Superior temporal gyrus (tissue), 1 donor: Measurements from ENCODE around the gene HEATR5B.

ENCODE experiments used
- DNase-seq: peaks from one replicate; pipeline ENCODE4 v3.0.0-alpha.2; 2016; ENCODE audit errors: extremely low spot score

The HEATR5B gene

GRCh38 chr2:37083873-37084794, at the start of gene HEATR5B, which contains the start of gene GPATCH11:
TSS of gene HEATR5B (minus strand) at chr2:37084372. CDS start at chr2:37083414, 958 bp downstream.
TSS of gene GPATCH11 (plus strand) at chr2:37084518. CDS start at chr2:37088382, 3,864 bp downstream.
- DNase-seq: peak; percentile 98

GRCh38 chr2:37132914-37133313, 48.7 kb upstream of the HEATR5B start:
- DNase-seq: no peak

- no peak for DNase-seq
Observed at GRCh38 chr2:37125416-37125815, 41.2 kb upstream of the HEATR5B start.

GRCh38 chr2:37119157-37119556, 35.0 kb upstream of the HEATR5B start:
- no peak for DNase-seq

GRCh38 chr2:37117566-37117965, 33.4 kb upstream of the HEATR5B start:
- no peak for DNase-seq

- no peak for DNase-seq
Observed at GRCh38 chr2:37111958-37112357, 27.8 kb upstream of the HEATR5B start.

GRCh38 chr2:37110306-37111212, 26.4 kb upstream of the HEATR5B start:
- DNase-seq: no peak

GRCh38 chr2:37109523-37109922, 25.4 kb upstream of the HEATR5B start:
- DNase-seq: no peak

- DNase-seq: no peak
Observed at GRCh38 chr2:37105150-37105549, 21.0 kb upstream of the HEATR5B start.

GRCh38 chr2:37104178-37104577, 20.0 kb upstream of the HEATR5B start:
- DNase-seq: no peak

- no peak for DNase-seq
Observed at GRCh38 chr2:37102588-37102987, 18.4 kb upstream of the HEATR5B start.

GRCh38 chr2:37100054-37100453, 15.9 kb upstream of the HEATR5B start:
- DNase-seq: no peak

- no peak for DNase-seq
Observed at GRCh38 chr2:37098416-37099118, 14.4 kb upstream of the HEATR5B start.

GRCh38 chr2:37096568-37096967, 12.4 kb upstream of the HEATR5B start:
- DNase-seq: no peak

GRCh38 chr2:37091873-37092272, 7.7 kb upstream of the HEATR5B start:
- DNase-seq: no peak

- no peak for DNase-seq
Observed at GRCh38 chr2:37090019-37090477, 5.9 kb upstream of the HEATR5B start.

GRCh38 chr2:37085731-37086147, 1.6 kb upstream of the HEATR5B start:
- no peak for DNase-seq

- no peak for DNase-seq
Observed at GRCh38 chr2:37084797-37085196, 625 bp upstream of the HEATR5B start.

- DNase-seq: no peak
Observed at GRCh38 chr2:37080689-37081088, 3.5 kb downstream of the HEATR5B start.

- no peak for DNase-seq
Observed at GRCh38 chr2:37080266-37080665, 3.9 kb downstream of the HEATR5B start.

- DNase-seq: no peak
Observed at GRCh38 chr2:37070931-37071330, 13.2 kb downstream of the HEATR5B start.

- no peak for DNase-seq
Observed at GRCh38 chr2:37068686-37069085, 15.5 kb downstream of the HEATR5B start.
